ENCODE data around the gene CABP5. TPM values are rescaled to one million over a fixed set of nuclear protein-coding genes. Genes with fewer than 3 reads are reported as not detected.
"Not testable (repeated sequence)": the region's sequence is repeated elsewhere in the genome, so short reads cannot be mapped to it uniquely, and the experiment has no call there.

CABP5 gene
- not detected for total RNA-seq
- polyA plus RNA-seq, result not detected
- long read RNA-seq, donor 1, result 0 reads
- long read RNA-seq, donor 2, result 0 reads
- long read RNA-seq, donor 3, result 0 reads

GRCh38 chr19:48043675-48044258, at the start of gene CABP5:
TSS of gene CABP5 (minus strand) at chr19:48044079. CDS start at chr19:48043922, 157 bp downstream.
- 60 to 63% (median 62%) methylated on average over 10 of the region's 10 CpGs for WGBS, 4 donors
- H3K27ac ChIP-seq, result no peak within 1 kb of the TSS
- peaks cover 0 to 15% (median 9%) of the 10 kb centered on the region in 9 donors for H3K36me3 ChIP-seq
- no peak for TF ChIP-seq POLR2A (IDR thresholded peaks at IDR 0.05)
- no peak for TF ChIP-seq CTCF (IDR thresholded peaks at IDR 0.05)
- H3K4me1 ChIP-seq, result no peaks in the 10 kb centered on the region
- H3K4me3 ChIP-seq, result no peak within 1 kb of the TSS
- intact Hi-C loops (cut with DNase I), result no loop called here
- ATAC-seq, result no peak
- DNase-seq, result no peak
- no peaks in the 10 kb centered on the region for H3K9me3 ChIP-seq
- H3K27me3 ChIP-seq, result peaks cover 0 to 11% (median 0%) of the 10 kb centered on the region in 9 donors

- DNase-seq; ATAC-seq; H3K4me3 ChIP-seq; H3K27ac ChIP-seq; H3K4me1 ChIP-seq; H3K9me3 ChIP-seq; intact Hi-C loops (cut with DNase I); H3K27me3 ChIP-seq: not testable (repeated sequence)
- WGBS, 4 donors, result 91 to 94% (median 92%) methylated on average over 13 of the region's 13 CpGs
- H3K36me3 ChIP-seq, result peaks cover 0 to 43% (median 40%) of the 10 kb centered on the region in 9 donors
Observed at GRCh38 chr19:48091111-48091718, 47.3 kb upstream of the CABP5 start.

DNA sequence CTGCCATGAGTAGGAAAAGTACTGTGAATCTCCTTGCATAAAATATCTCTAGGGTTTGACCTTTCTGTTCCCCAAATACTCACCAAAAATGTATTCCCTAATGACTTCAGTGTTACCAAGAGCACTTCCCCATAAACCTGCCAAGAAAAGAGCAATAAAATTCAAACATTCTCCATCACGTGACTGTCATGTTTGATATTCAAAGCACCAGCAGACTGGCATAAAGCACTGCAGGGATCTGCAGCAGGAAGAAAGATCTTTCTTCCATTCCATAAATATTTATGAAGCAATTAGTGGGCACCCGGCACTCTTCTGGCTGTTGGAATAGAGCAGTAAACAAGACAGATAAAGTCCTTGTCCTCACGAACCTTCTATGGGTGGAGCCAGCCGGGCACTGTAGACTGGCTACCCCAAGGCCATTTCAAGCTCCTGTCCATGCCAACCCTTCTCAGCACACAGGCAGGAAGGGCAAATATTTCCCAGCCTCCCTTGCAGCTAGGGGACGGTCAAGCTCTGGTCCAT, 46.5 kb upstream of the CABP5 start:
- intact Hi-C loops (cut with DNase I), result no loop called here
- peaks cover 0 to 36% (median 31%) of the 10 kb centered on the region in 9 donors for H3K36me3 ChIP-seq
- no peak for ATAC-seq
- no peaks in the 10 kb centered on the region for H3K4me1 ChIP-seq
- DNase-seq, result no peak
- TF ChIP-seq CTCF (IDR thresholded peaks at IDR 0.05), result no peak
- TF ChIP-seq POLR2A (IDR thresholded peaks at IDR 0.05), result no peak
- no peak overlapping the region for H3K27ac ChIP-seq
- WGBS, 4 donors, result 68 to 87% (median 71%) methylated on average over 4 to 5 of the region's 5 CpGs
- H3K4me3 ChIP-seq, result no peak overlapping the region
- H3K27me3 ChIP-seq, result no peaks in the 10 kb centered on the region
- peaks cover 0 to 10% (median 0%) of the 10 kb centered on the region in 12 donors for H3K9me3 ChIP-seq

DNA sequence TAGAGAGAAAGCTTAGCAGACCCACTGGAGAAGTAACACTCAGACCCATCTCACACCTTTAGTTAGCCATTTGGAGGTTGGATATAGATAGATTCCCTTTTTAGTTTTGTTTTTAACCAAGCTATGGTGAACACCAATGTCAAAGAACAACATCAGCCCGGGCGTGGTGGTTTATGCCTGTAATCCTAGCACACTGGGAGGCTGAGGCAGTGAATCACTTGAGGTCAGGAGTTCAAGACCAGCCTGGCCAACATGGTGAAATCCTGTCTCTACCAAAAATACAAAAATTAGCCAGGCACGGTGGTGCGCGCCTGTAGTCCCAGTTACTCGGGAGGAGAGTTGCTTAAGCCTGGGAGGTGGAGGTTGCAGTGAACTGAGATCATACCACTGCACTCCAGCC, 45.1 kb upstream of the CABP5 start:
- intact Hi-C loops (cut with DNase I); H3K9me3 ChIP-seq; H3K27ac ChIP-seq; ATAC-seq; DNase-seq; H3K27me3 ChIP-seq; H3K4me3 ChIP-seq; H3K4me1 ChIP-seq: not testable (repeated sequence)
- peaks cover 0 to 29% (median 18%) of the 10 kb centered on the region in 9 donors for H3K36me3 ChIP-seq
- 92 to 97% (median 95%) methylated on average over 6 of the region's 6 CpGs for WGBS, 4 donors

All from heart left ventricle (tissue), 16 donors.